Measurements from ENCODE around the gene LPAR1.

The LPAR1 gene

DNA sequence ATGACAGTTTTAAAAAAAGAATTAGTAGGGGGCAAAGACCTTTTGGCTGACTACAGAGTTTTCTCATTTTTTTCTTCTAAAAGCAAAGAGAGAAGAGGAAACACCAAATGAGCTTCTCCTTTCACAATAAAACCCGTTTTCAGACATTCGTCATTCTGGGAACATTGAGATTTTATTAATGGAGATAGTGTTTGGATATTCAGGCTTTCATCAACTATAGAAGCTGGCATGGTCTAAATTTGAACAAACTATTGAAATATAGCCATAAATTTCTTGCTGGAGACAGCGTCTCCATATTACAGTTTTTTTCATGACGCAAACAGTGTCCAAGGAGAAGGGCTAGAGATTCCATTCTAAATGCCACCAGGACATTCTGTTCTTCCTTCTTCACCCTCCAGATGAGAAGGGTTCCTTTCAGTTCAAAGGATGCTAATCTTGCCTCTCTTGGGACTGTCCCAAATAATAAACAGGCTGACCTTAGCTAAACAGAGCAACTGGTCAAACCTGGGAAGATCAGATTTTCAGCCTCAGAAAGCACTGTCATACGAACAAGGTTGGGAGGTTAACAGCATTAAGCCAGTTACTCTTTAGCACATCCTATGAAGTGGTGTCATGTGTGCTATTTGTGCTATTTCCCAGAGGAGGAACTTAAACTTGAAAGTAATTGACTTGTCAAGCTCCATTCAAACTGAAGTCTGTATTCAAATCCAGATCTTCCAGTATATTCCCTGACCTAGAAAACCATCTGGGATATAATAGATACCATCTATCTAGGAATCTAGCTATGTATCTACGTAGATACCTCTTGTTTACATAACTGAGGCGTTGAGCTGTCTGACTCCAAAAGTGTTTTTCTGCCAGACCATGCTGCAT is 125.6 kb downstream of the LPAR1 start:
- DNase-seq = no peak

DNA sequence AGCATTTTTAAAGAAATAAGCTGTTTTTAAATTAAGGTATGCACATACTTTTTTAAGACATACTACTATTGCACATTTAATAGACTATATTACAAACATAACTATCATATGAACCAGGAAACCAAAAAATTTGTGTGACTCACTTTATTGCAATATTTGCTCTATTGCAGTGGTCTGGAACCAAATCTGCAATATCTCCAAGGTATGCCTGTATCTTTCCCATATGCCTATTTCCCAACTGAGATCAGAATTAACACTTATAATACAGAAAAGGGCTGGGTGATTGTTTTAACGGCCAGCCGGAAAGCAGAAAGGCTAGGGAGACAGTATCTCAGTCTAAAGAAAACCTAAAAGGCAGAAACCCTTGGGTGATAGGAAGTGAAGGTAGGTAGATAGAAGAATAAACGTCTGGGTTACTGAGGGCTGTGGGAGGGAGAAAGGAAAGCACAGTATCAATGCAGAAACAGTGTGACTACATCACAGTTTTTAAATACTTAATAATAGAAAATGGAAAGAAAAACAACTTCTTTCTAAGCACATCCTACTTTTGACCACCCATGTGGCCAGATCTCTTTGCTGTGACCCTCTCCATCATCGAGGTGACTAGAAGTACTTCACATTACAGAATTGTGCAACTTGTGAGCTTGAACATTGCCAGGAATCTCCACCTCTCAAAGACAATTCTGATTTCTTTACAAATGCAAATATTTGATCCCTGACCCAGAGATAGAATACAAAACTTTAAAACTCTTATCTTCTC is 126.4 kb downstream of the LPAR1 start:
- DNase-seq = no peak

GRCh38 chr9:110908894-110909293 is 129.4 kb downstream of the LPAR1 start:
- DNase-seq = no peak

DNA sequence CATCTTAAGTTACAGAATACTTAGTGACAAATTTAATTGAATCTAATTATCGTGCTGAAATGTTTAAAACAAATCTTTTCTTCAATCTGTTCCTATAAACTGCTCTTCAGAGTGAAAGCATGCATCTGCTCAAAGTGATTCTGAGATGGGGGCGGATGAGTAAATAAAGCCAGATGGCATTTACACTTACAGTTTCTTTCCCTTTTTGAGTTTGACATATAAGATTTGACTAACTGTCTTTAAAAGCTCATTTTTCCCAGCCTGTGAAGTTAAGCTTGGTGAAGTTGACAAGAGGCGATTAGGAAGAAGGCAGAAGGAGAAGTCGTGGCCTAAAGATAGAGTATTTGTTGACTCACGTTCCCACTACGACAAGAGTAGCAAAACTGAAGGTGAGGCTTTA is 137.4 kb downstream of the LPAR1 start:
- DNase-seq = no peak

GRCh38 chr9:110900456-110900855 is 137.8 kb downstream of the LPAR1 start:
- no peak for DNase-seq

DNA sequence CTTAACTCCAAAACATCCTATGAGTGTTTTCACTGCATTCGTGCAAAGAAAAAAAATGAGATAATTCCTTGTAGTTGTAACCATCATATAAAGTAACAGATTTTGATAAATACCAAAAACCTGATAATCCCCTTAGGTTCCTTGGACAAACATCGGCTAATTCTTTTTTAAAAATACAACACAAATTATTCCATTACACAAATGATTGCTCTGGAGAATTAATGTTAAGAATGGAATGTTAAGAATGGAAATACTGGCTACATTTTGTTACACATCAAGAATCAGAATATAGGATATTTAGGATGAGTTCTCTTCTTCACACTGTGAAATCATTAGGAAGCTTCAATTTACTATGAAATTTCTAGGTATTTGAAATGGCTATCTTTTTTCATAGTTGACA is 139.4 kb downstream of the LPAR1 start:
- no peak for DNase-seq

- DNase-seq = no peak
Measured at GRCh38 chr9:110898358-110898757, 139.9 kb downstream of the LPAR1 start.

- no peak for DNase-seq
Measured at GRCh38 chr9:110897943-110898342, 140.3 kb downstream of the LPAR1 start.

DNA sequence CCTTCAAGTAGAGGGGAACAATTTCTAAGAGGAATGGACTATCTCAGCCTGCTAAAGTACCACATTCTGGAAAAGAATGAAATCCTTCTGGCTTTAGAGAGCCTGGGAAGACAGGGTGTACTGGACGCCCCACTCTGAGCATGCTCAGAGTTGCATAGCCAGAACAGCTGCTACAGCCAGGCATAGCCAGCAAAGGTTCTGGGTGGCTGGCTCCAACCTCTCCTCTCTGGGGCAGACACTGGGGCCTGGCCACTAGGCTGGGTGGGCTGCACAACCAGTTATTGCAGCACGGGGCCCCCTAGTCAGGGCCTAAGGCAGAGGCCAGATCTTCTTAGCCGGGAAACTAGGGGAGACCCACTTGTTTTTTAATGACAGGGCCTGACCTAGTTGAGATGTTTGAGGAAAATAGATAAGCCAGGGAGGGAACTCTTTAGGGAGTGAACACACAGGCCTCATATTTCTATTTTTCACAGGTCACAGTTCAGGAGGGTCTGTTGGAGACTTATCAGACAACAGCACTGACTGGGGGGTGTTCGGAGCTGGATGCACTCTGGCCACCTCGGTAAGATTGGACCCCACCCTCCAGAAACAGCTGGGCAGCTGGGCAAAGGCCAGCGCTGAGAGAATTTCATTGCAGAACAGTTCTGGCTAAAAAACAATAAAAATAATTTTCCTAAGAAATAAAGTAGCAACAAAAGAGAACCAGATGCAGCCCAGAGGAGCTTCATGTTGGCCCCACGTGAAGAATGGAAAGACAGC is 142.9 kb downstream of the LPAR1 start:
- no peak for DNase-seq

DNA sequence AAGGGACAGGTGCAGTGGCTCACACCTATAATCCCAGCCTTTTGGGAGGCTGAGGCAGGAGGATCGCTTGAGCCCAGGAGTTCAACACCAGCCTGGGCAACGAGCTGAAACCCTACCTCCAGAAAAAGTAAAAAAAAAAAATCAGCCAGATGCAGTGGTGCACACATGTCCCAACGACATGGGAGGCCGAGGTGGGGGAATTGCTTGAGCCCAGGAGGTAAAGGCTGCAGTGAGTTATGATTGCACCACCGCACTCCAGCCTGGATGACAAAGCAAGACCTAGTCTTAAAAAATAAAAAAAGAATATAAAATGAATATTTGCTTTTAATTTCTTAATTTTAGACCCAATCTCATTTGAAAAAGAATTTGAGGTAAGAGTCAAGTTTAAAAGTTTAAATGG is 143.5 kb downstream of the LPAR1 start:
- DNase-seq = no peak

- no peak for DNase-seq
Measured at GRCh38 chr9:110892689-110893088, 145.6 kb downstream of the LPAR1 start.

GRCh38 chr9:110891760-110892159 is 146.5 kb downstream of the LPAR1 start:
- DNase-seq = no peak

- DNase-seq = no peak
Measured at GRCh38 chr9:110890416-110890815, 147.9 kb downstream of the LPAR1 start.

DNA sequence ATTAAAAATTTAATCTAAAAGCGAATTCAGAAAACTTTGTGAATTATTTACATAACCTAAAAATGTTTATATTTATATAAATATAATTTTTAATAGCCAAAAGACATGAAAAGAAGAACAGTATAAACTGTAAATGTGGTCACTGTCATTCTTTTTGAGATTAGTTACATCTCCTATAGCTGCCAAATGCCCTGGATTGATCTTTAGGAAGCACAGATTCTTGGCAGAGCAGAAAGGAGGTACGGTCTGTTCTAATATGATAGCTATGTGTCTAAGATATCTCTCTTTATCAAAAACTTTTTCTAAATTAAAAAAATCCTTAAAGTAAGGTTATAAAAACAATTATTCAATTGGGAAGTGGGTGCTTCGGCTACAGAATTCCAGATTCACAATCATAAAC is 151.0 kb downstream of the LPAR1 start:
- no peak for DNase-seq

GRCh38 chr9:110886832-110887231 is 151.4 kb downstream of the LPAR1 start:
- no peak for DNase-seq

- DNase-seq = no peak
Measured at GRCh38 chr9:110880189-110880588, 158.1 kb downstream of the LPAR1 start.

- DNase-seq = no peak
Measured at GRCh38 chr9:110877374-110877773, 160.9 kb downstream of the LPAR1 start.

- no peak for DNase-seq
Measured at GRCh38 chr9:110876929-110877328, 161.3 kb downstream of the LPAR1 start.

GRCh38 chr9:110874963-110875674 is 163.2 kb downstream of the LPAR1 start:
- no peak for DNase-seq

DNA sequence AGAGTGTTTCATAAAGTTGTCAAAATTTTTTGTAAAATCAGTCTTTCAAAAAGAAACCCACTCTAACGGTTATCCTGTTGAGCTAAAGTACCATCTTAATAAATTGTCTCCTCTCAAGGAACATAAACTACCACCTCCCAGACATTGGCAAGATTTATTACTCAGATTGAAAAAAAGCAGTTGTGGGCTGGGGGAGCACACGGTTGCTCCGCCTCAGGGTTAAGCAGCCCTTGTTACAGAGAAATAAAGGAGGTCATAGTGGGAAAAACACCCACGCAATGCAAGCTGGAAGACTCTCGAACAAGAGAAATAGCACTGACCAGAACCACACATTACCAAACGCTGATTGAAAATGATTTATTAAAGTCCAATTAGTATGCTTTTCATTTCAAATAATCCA is 165.3 kb downstream of the LPAR1 start:
- DNase-seq = no peak

GRCh38 chr9:110871736-110872135 is 166.5 kb downstream of the LPAR1 start:
- DNase-seq = no peak

GRCh38 chr9:110869931-110870330 is 168.3 kb downstream of the LPAR1 start:
- DNase-seq = no peak

DNA sequence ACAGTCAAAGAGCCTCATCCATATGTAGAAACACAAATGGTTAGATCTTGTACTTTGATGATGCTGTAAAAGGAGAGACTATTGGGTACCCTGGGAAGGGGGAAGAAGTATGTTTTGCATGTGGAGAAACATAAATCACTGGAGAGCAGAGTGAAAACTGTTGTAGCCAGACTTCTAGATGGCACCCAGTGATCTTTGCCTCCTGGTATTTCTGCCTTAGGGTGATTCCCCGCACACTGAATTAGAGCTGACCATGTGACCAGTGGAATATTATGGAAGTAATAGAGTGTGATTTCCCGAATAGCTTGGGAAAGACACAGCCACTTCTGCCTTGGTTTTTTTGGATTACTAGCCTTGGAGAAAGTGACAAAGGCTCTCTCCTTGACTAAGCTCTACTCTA is 174.3 kb downstream of the LPAR1 start:
- no peak for DNase-seq
